Thyroid gland (tissue), 4 donors: ENCODE data around the gene SLITRK3.

Source experiments
- CTCF ChIP-seq, 6 experiments: fragments of 200-600 bp in 3 of 6; fragments of 450-650 bp in 3 of 6; sonication (generic) in 3 of 6; IDR thresholded peaks; one replicate each; pipeline ENCODE4 v1.5.1; 2016 to 2019; ENCODE audit warnings: antibody characterized with exemption in 6 of 6, mild to moderate bottlenecking in 2 of 6, inconsistent platforms in 1 of 6, moderate library complexity in 1 of 6
- POLR2A ChIP-seq, 2 donors: fragments of 450-650 bp; IDR thresholded peaks; one replicate each; pipeline ENCODE4 v1.6.1; 2017; ENCODE audit warnings: antibody characterized with exemption in 2 of 2, mild to moderate bottlenecking in 2 of 2, moderate library complexity in 1 of 2

GRCh38 chr3:165193366-165194254 is 2.6 kb downstream of the SLITRK3 start:
- TF ChIP-seq CTCF (IDR thresholded peaks at IDR 0.05) (no peak), POLR2A (IDR thresholded peaks at IDR 0.05) (no peak)
